Measurements from ENCODE around the gene RNF103. TPM values are rescaled to one million over a fixed set of nuclear protein-coding genes. Genes with fewer than 3 reads are reported as not detected.

The RNF103 gene
- total and polyA plus RNA-seq, 5 donors from 2014 or later, result 2.7 to 79.3 (median 4.6) TPM

- Histone ChIP-seq H3K9me3 (ENCODE audit: control insufficient read depth in 2 of 2, low read length in 2 of 2) (no peaks in the 10 kb centered on the region), H3K27ac (ENCODE audit: insufficient read depth, low read length, poor library complexity, severe bottlenecking) (no peak overlapping the region), H3K4me3 (ENCODE audit: low read depth, low read length) (no peak overlapping the region), H3K36me3 (ENCODE audit: control insufficient read depth, insufficient read depth, low read length) (peaks cover 68% of the 10 kb centered on the region), H3K4me1 (ENCODE audit: control insufficient read depth, insufficient read depth, low read length, poor library complexity, severe bottlenecking) (peaks cover 4% of the 10 kb centered on the region), H3K27me3 (ENCODE audit: control insufficient read depth, insufficient read depth, low read length) (no peaks in the 10 kb centered on the region)
- Mint-ChIP-seq H3K4me1 (peaks cover 21 to 45% (median 38%) of the 10 kb centered on the region in 4 donors), H3K27ac (peak overlapping the region in 2 of 3 donors; percentile 3 to 96), H3K27me3 (no peaks in the 10 kb centered on the region), H3K36me3 (peaks cover 48% of the 10 kb centered on the region), H3K4me3 (no peak overlapping the region), H3K9me3 (peaks cover 0 to 2% (median 0%) of the 10 kb centered on the region in 7 donors)
- no peak for DNase-seq
- ATAC-seq (ENCODE audit: low read depth in 2 of 2), result no peak
Measured at GRCh38 chr2:86610871-86611270, 12.8 kb downstream of the RNF103 start.

DNA sequence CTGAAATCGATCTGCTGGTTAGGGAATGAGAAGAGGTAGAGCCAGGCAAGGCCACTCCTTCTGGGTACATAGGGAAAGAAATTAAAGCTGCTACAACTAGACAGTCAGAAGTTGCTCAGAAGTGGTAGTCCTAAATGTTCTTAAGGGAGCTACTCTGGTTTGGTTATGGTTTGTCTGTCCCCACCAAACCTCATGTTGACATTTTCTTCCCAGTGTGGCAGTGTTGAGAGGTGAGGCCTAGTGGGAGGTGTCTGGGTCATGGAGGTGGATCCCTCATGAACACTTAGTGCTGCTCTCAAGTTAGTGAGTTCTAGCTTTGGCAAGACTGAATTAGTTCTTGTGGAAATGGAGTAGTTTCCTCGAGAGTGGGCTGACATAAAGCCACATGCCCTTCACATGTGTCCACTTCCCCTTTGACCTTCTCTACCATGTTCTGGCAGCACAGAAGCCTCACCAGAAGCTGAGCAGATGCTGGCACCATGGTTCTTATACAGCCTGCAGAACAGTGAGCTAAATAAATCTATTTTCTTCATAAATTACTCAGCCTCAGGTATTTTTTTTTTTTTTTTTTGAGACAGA lies 14.7 kb downstream of the RNF103 start:
- peaks cover 67% of the 10 kb centered on the region for H3K36me3 ChIP-seq (ENCODE audit: control insufficient read depth, insufficient read depth, low read length)
- peak overlapping the region in 2 of 3 donors; percentile 48 to 89 for H3K27ac Mint-ChIP-seq
- no peak overlapping the region for H3K27ac ChIP-seq (ENCODE audit: insufficient read depth, low read length, poor library complexity, severe bottlenecking)
- no peak overlapping the region for H3K4me3 ChIP-seq (ENCODE audit: low read depth, low read length)
- peaks cover 59% of the 10 kb centered on the region for H3K36me3 Mint-ChIP-seq
- DNase-seq, result no peak
- H3K4me3 Mint-ChIP-seq, result peak overlapping the region in 1 of 4 donors; percentile 51
- no peaks in the 10 kb centered on the region for H3K27me3 ChIP-seq (ENCODE audit: control insufficient read depth, insufficient read depth, low read length)
- H3K9me3 Mint-ChIP-seq, result no peaks in the 10 kb centered on the region
- peaks cover 4% of the 10 kb centered on the region for H3K4me1 ChIP-seq (ENCODE audit: control insufficient read depth, insufficient read depth, low read length, poor library complexity, severe bottlenecking)
- no peak for ATAC-seq (ENCODE audit: low read depth in 2 of 2)
- H3K9me3 ChIP-seq (ENCODE audit: control insufficient read depth in 2 of 2, low read length in 2 of 2), result no peaks in the 10 kb centered on the region
- peaks cover 30 to 49% (median 41%) of the 10 kb centered on the region in 4 donors for H3K4me1 Mint-ChIP-seq
- no peaks in the 10 kb centered on the region for H3K27me3 Mint-ChIP-seq

DNA sequence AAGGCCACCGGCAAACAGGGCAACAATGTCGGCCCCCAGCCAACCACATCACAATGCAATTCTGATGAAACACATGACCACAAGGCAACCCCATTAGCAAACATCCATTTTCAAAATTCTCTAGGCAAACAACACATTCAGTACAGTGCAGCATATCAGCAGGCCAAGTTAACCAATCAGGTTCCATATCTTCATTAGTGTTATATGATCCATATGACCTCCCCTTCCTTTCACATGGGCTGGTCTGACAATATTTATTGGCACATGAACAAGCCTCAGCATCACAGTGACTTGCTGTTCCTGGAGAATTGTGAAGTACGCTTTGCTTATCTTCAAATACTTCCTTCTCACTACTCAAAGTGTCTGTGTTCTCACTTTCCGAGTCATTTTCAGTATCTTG lies 19.8 kb downstream of the RNF103 start:
- Histone ChIP-seq H3K36me3 (ENCODE audit: control insufficient read depth, insufficient read depth, low read length) (peaks cover 30% of the 10 kb centered on the region), H3K9me3 (ENCODE audit: control insufficient read depth in 2 of 2, low read length in 2 of 2) (no peaks in the 10 kb centered on the region), H3K4me1 (ENCODE audit: control insufficient read depth, insufficient read depth, low read length, poor library complexity, severe bottlenecking) (peaks cover 4% of the 10 kb centered on the region), H3K27ac (ENCODE audit: insufficient read depth, low read length, poor library complexity, severe bottlenecking) (no peak overlapping the region), H3K27me3 (ENCODE audit: control insufficient read depth, insufficient read depth, low read length) (no peaks in the 10 kb centered on the region), H3K4me3 (ENCODE audit: low read depth, low read length) (no peak overlapping the region)
- DNase-seq (peak in 1 of 3 donors; percentile 11), ATAC-seq (ENCODE audit: low read depth in 2 of 2) (peak in 1 of 2 donors; percentile 18)
- Mint-ChIP-seq H3K9me3 (no peaks in the 10 kb centered on the region), H3K27ac (peak overlapping the region in 2 of 3 donors; percentile 36 to 70), H3K27me3 (no peaks in the 10 kb centered on the region), H3K36me3 (peaks cover 37% of the 10 kb centered on the region), H3K4me3 (peak overlapping the region in 1 of 4 donors; percentile 7), H3K4me1 (peaks cover 25 to 40% (median 28%) of the 10 kb centered on the region in 4 donors)

GRCh38 chr2:86598966-86599365 lies 24.7 kb downstream of the RNF103 start:
- peaks cover 0 to 4% (median 0%) of the 10 kb centered on the region in 7 donors for H3K9me3 Mint-ChIP-seq
- no peak overlapping the region for H3K4me3 ChIP-seq (ENCODE audit: low read depth, low read length)
- H3K4me3 Mint-ChIP-seq, result no peak overlapping the region
- H3K27ac ChIP-seq (ENCODE audit: insufficient read depth, low read length, poor library complexity, severe bottlenecking), result no peak overlapping the region
- no peaks in the 10 kb centered on the region for H3K27me3 Mint-ChIP-seq
- no peaks in the 10 kb centered on the region for H3K9me3 ChIP-seq (ENCODE audit: control insufficient read depth in 2 of 2, low read length in 2 of 2)
- no peaks in the 10 kb centered on the region for H3K4me1 ChIP-seq (ENCODE audit: control insufficient read depth, insufficient read depth, low read length, poor library complexity, severe bottlenecking)
- H3K36me3 ChIP-seq (ENCODE audit: control insufficient read depth, insufficient read depth, low read length), result peaks cover 4% of the 10 kb centered on the region
- peak overlapping the region in 1 of 3 donors; percentile 38 for H3K27ac Mint-ChIP-seq
- peaks cover 9 to 17% (median 16%) of the 10 kb centered on the region in 4 donors for H3K4me1 Mint-ChIP-seq
- ATAC-seq (ENCODE audit: low read depth in 2 of 2) (no peak), DNase-seq (no peak)
- no peaks in the 10 kb centered on the region for H3K27me3 ChIP-seq (ENCODE audit: control insufficient read depth, insufficient read depth, low read length)
- H3K36me3 Mint-ChIP-seq, result peaks cover 10% of the 10 kb centered on the region

DNA sequence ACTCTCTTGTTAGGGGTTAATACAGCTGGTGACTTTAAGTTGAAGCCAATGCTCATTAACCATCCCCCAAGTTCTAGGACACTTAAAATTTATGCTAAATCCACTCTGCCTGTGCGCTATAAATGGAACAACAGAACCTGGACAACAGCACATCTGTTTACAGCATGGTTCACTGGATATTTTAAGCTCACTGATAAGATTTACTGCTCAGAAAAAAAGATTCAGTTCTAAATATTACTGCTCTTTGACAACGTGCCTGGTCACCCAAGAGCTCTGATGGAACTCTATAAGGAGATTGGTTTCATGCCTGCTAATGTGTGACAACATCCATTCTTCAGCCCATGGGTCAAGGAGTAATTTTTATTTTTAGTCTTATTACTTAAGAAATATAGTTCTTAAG lies 27.5 kb downstream of the RNF103 start:
- H3K36me3 Mint-ChIP-seq, result no peaks in the 10 kb centered on the region
- Histone ChIP-seq H3K36me3 (ENCODE audit: control insufficient read depth, insufficient read depth, low read length) (no peaks in the 10 kb centered on the region), H3K9me3 (ENCODE audit: control insufficient read depth in 2 of 2, low read length in 2 of 2) (no peaks in the 10 kb centered on the region), H3K27ac (ENCODE audit: insufficient read depth, low read length, poor library complexity, severe bottlenecking) (no peak overlapping the region), H3K4me3 (ENCODE audit: low read depth, low read length) (no peak overlapping the region), H3K27me3 (ENCODE audit: control insufficient read depth, insufficient read depth, low read length) (no peaks in the 10 kb centered on the region), H3K4me1 (ENCODE audit: control insufficient read depth, insufficient read depth, low read length, poor library complexity, severe bottlenecking) (no peaks in the 10 kb centered on the region)
- peaks cover 0 to 9% (median 8%) of the 10 kb centered on the region in 4 donors for H3K4me1 Mint-ChIP-seq
- no peak for ATAC-seq (ENCODE audit: low read depth in 2 of 2)
- peaks cover 0 to 4% (median 0%) of the 10 kb centered on the region in 7 donors for H3K9me3 Mint-ChIP-seq
- peaks cover 2% of the 10 kb centered on the region for H3K27me3 Mint-ChIP-seq
- DNase-seq, result no peak
- no peak overlapping the region for H3K4me3 Mint-ChIP-seq
- no peak overlapping the region for H3K27ac Mint-ChIP-seq

DNA sequence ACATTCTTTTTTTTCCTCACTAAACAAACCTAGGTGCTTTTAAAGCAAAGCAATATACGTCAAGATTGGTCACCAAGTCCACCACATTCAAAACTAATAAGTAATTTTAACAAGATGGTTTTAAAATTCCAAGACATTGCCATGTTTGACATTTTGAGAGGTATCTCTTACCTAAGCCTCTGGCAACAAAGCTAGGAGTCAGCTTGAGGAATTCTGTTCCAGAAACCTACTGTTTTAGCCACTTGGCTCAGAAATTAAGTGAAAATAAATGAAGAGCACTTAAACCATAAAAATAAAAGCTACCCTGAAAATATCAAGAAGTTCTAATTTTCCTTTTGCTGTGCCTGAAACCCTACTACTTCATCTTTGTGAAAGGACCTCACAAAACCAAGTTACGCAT lies 30.4 kb downstream of the RNF103 start:
- H3K27ac Mint-ChIP-seq, result no peak overlapping the region
- no peaks in the 10 kb centered on the region for H3K4me1 ChIP-seq (ENCODE audit: control insufficient read depth, insufficient read depth, low read length, poor library complexity, severe bottlenecking)
- H3K27me3 ChIP-seq (ENCODE audit: control insufficient read depth, insufficient read depth, low read length), result peaks cover 1% of the 10 kb centered on the region
- no peak overlapping the region for H3K4me3 ChIP-seq (ENCODE audit: low read depth, low read length)
- peaks cover 0 to 5% (median 3%) of the 10 kb centered on the region in 7 donors for H3K9me3 Mint-ChIP-seq
- peaks cover 0 to 4% (median under 1%) of the 10 kb centered on the region in 4 donors for H3K4me1 Mint-ChIP-seq
- DNase-seq, result no peak
- no peak overlapping the region for H3K27ac ChIP-seq (ENCODE audit: insufficient read depth, low read length, poor library complexity, severe bottlenecking)
- no peaks in the 10 kb centered on the region for H3K36me3 Mint-ChIP-seq
- ATAC-seq (ENCODE audit: low read depth in 2 of 2), result no peak
- H3K27me3 Mint-ChIP-seq, result peaks cover 5% of the 10 kb centered on the region
- H3K36me3 ChIP-seq (ENCODE audit: control insufficient read depth, insufficient read depth, low read length), result no peaks in the 10 kb centered on the region
- H3K4me3 Mint-ChIP-seq, result no peak overlapping the region
- no peaks in the 10 kb centered on the region for H3K9me3 ChIP-seq (ENCODE audit: control insufficient read depth in 2 of 2, low read length in 2 of 2)

GRCh38 chr2:86592547-86593230 lies 31.0 kb downstream of the RNF103 start:
- Histone ChIP-seq H3K27ac (ENCODE audit: insufficient read depth, low read length, poor library complexity, severe bottlenecking) (no peak overlapping the region), H3K36me3 (ENCODE audit: control insufficient read depth, insufficient read depth, low read length) (no peaks in the 10 kb centered on the region), H3K4me1 (ENCODE audit: control insufficient read depth, insufficient read depth, low read length, poor library complexity, severe bottlenecking) (no peaks in the 10 kb centered on the region), H3K27me3 (ENCODE audit: control insufficient read depth, insufficient read depth, low read length) (peaks cover 1% of the 10 kb centered on the region), H3K4me3 (ENCODE audit: low read depth, low read length) (no peak overlapping the region), H3K9me3 (ENCODE audit: control insufficient read depth in 2 of 2, low read length in 2 of 2) (no peaks in the 10 kb centered on the region)
- no peak overlapping the region for H3K27ac Mint-ChIP-seq
- peaks cover 0 to 6% (median 2%) of the 10 kb centered on the region in 4 donors for H3K4me1 Mint-ChIP-seq
- peaks cover 0 to 5% (median 3%) of the 10 kb centered on the region in 7 donors for H3K9me3 Mint-ChIP-seq
- peaks cover 5% of the 10 kb centered on the region for H3K27me3 Mint-ChIP-seq
- no peak for DNase-seq
- no peak for ATAC-seq (ENCODE audit: low read depth in 2 of 2)
- no peaks in the 10 kb centered on the region for H3K36me3 Mint-ChIP-seq
- H3K4me3 Mint-ChIP-seq, result no peak overlapping the region

All from CD4-positive, CD25-positive, alpha-beta regulatory T cell (primary cell).